ENCODE results near the gene SPATA1. TPM values are rescaled to one million over a fixed set of nuclear protein-coding genes. Genes with fewer than 3 reads are reported as not detected.

Gene SPATA1
- polyA plus RNA-seq, 3 donors = 0.40 to 1.9 (median 0.43) TPM

GRCh38 chr1:84574936-84575335, 68.8 kb downstream of the SPATA1 start:
- peak overlapping the region; percentile 68 for H2AFZ ChIP-seq (ENCODE audit: insufficient read depth, low read depth, low read length, poor library complexity, severe bottlenecking)
- H3K27ac ChIP-seq (ENCODE audit: low read depth in 1 of 2, low read length in 2 of 2) = peak overlapping the region in 1 of 2 donors; percentile 100
- peak overlapping the region; percentile 76 for H3K4me2 ChIP-seq (replicated peaks; ENCODE audit: extremely low read depth, low read length, poor library complexity, severe bottlenecking)
- H3K4me1 ChIP-seq (ENCODE audit: control insufficient read depth in 1 of 2, insufficient read depth in 2 of 2, low read length in 2 of 2) = peaks cover 26 to 41% of the 10 kb centered on the region in 2 donors
- H3K9ac ChIP-seq (ENCODE audit: insufficient read depth, low read length, poor library complexity, severe bottlenecking) = peak overlapping the region; percentile 99
- intact Hi-C loops (cut with micrococcal nuclease) = loop anchor here (5.0 to 10.0 kb wide), 5 partner anchors 68 to 700 kb away; partner anchors contain the start of genes SSX2IP (in 2 of the 2), BCL10 (in 1 of the 2), GNG5 (in 1 of the 2) and SPATA1 (in 1 of the 2)
- H3K4me3 ChIP-seq (replicated peaks in 1 of 3; ENCODE audit: low read depth in 2 of 3, low read length in 3 of 3) = peak overlapping the region; percentile 45 to 84 (median 77)
- Mint-ChIP-seq H3K27ac (peak overlapping the region; percentile 99 to 100 (median 100)), H3K4me1 (peaks cover 41% of the 10 kb centered on the region), H3K9me3 (peaks cover 0 to 5% (median 0%) of the 10 kb centered on the region in 7 donors), H3K36me3 (peaks cover 30 to 41% of the 10 kb centered on the region in 2 donors), H3K4me3 (peak overlapping the region; percentile 98), H3K27me3 (ENCODE audit: low read depth in 3 of 3) (peaks cover 0 to 2% (median 0%) of the 10 kb centered on the region in 3 donors)
- no peak for TF ChIP-seq CTCF (IDR thresholded peaks at IDR 0.05)
- H4K20me1 ChIP-seq (ENCODE audit: insufficient read depth, low read length) = no peaks in the 10 kb centered on the region
- H3K36me3 ChIP-seq (replicated peaks in 1 of 2; ENCODE audit: control insufficient read depth in 1 of 2, insufficient read depth in 2 of 2, low read length in 2 of 2) = peaks cover 9 to 31% of the 10 kb centered on the region in 2 donors
- no peaks in the 10 kb centered on the region for H3K9me3 ChIP-seq (replicated peaks in 1 of 2; ENCODE audit: control insufficient read depth in 1 of 2, insufficient read depth in 1 of 2, low read length in 2 of 2)
- H3K79me2 ChIP-seq (ENCODE audit: insufficient read depth, low read length) = peaks cover 55% of the 10 kb centered on the region
- DNase-seq = no peak
- no peaks in the 10 kb centered on the region for H3K27me3 ChIP-seq (ENCODE audit: control insufficient read depth in 2 of 2, insufficient read depth in 2 of 2, low read length in 2 of 2)
- WGBS (ENCODE audit: insufficient coverage) = 86% methylated on average over 2 of the region's 7 CpGs

GRCh38 chr1:84581648-84582047, 75.5 kb downstream of the SPATA1 start:
- Histone ChIP-seq H3K9me3 (replicated peaks in 1 of 2; ENCODE audit: control insufficient read depth in 1 of 2, insufficient read depth in 1 of 2, low read length in 2 of 2) (peaks cover 0 to 8% of the 10 kb centered on the region in 2 donors), H3K4me1 (ENCODE audit: control insufficient read depth in 1 of 2, insufficient read depth in 2 of 2, low read length in 2 of 2) (no peaks in the 10 kb centered on the region), H3K9ac (ENCODE audit: insufficient read depth, low read length, poor library complexity, severe bottlenecking) (no peak overlapping the region), H3K4me2 (replicated peaks; ENCODE audit: extremely low read depth, low read length, poor library complexity, severe bottlenecking) (no peak overlapping the region), H3K4me3 (replicated peaks in 1 of 3; ENCODE audit: low read depth in 2 of 3, low read length in 3 of 3) (no peak overlapping the region), H3K27ac (ENCODE audit: low read depth in 1 of 2, low read length in 2 of 2) (no peak overlapping the region), H3K79me2 (ENCODE audit: insufficient read depth, low read length) (peaks cover 3% of the 10 kb centered on the region), H3K27me3 (ENCODE audit: control insufficient read depth in 2 of 2, insufficient read depth in 2 of 2, low read length in 2 of 2) (no peaks in the 10 kb centered on the region), H4K20me1 (ENCODE audit: insufficient read depth, low read length) (no peaks in the 10 kb centered on the region), H2AFZ (ENCODE audit: insufficient read depth, low read depth, low read length, poor library complexity, severe bottlenecking) (no peak overlapping the region), H3K36me3 (replicated peaks in 1 of 2; ENCODE audit: control insufficient read depth in 1 of 2, insufficient read depth in 2 of 2, low read length in 2 of 2) (peaks cover 0 to 19% of the 10 kb centered on the region in 2 donors)
- Mint-ChIP-seq H3K4me3 (no peak overlapping the region), H3K27ac (no peak overlapping the region), H3K4me1 (no peaks in the 10 kb centered on the region), H3K9me3 (peaks cover 0 to 13% (median 5%) of the 10 kb centered on the region in 7 donors), H3K36me3 (peaks cover 27 to 31% of the 10 kb centered on the region in 2 donors), H3K27me3 (ENCODE audit: low read depth in 3 of 3) (no peaks in the 10 kb centered on the region)
- no peak for DNase-seq
- intact Hi-C loops (cut with micrococcal nuclease) = no loop called here
- WGBS (ENCODE audit: insufficient coverage) = 100% methylated on average over 1 of the region's 3 CpGs
- TF ChIP-seq CTCF (IDR thresholded peaks at IDR 0.05) = no peak
